ENCODE data around the gene DNAH17.

- no peak for TF ChIP-seq CTCF (IDR thresholded peaks at IDR 0.05)
- no peak for TF ChIP-seq GABPA (IDR thresholded peaks at IDR 0.05; ENCODE audit: low read depth)
- TF ChIP-seq FOXJ3 (CRISPR knock-in tag; IDR thresholded peaks at IDR 0.05) = no peak
- TF ChIP-seq TAF1 (IDR thresholded peaks at IDR 0.05; ENCODE audit: borderline replicate concordance, low read depth, low read length) = no peak
- TF ChIP-seq RFX5 (IDR thresholded peaks at IDR 0.05; ENCODE audit: low read length) = no peak
- TF ChIP-seq, protein P1, sequence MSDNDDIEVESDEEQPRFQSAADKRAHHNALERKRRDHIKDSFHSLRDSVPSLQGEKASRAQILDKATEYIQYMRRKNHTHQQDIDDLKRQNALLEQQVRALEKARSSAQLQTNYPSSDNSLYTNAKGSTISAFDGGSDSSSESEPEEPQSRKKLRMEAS (IDR thresholded peaks at IDR 0.05; ENCODE audit: low read depth) = no peak
- no peak for TF ChIP-seq TCF12 (IDR thresholded peaks at IDR 0.05)
- no peak for TF ChIP-seq PBX3 (IDR thresholded peaks at IDR 0.05)
- no peak for TF ChIP-seq NRF1 (IDR thresholded peaks at IDR 0.05; ENCODE audit: low read depth, low read length)
- no peak for TF ChIP-seq YY1 (IDR thresholded peaks at IDR 0.05; ENCODE audit: low read depth)
- TF ChIP-seq SMC3 (IDR thresholded peaks at IDR 0.05; ENCODE audit: low read depth, low read length) = no peak
- no peak for TF ChIP-seq RCOR1 (IDR thresholded peaks at IDR 0.05; ENCODE audit: low read length)
- TF ChIP-seq, protein P2, sequence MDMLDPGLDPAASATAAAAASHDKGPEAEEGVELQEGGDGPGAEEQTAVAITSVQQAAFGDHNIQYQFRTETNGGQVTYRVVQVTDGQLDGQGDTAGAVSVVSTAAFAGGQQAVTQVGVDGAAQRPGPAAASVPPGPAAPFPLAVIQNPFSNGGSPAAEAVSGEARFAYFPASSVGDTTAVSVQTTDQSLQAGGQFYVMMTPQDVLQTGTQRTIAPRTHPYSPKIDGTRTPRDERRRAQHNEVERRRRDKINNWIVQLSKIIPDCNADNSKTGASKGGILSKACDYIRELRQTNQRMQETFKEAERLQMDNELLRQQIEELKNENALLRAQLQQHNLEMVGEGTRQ (IDR thresholded peaks at IDR 0.05; ENCODE audit: borderline replicate concordance, low read depth, low read length) = no peak
- no peak for TF ChIP-seq EZH2phosphoT487 (IDR thresholded peaks at IDR 0.05; ENCODE audit: borderline replicate concordance, low read depth)
Measured at GRCh38 chr17:78563189-78564145, 13.7 kb downstream of the DNAH17 start.

Data from SK-N-SH (cell line).